BLaER1 treated with 17β-estradiol and CSF1 and Interleukin-3, amounts not matched to agents 10 nM and 100 nM (cell line): ENCODE data around the gene PIK3R3.

Source experiments
- H3K27ac ChIP-seq, 11 experiments: shearing (Covaris generic); formaldehyde crosslinking; 2 replicates each; pipeline ENCODE4 v1.8.1; 2022
- H3K27me3 ChIP-seq, 11 experiments: shearing (Covaris generic); formaldehyde crosslinking; 2 replicates each; pipeline ENCODE4 v1.8.1; 2022
- H3K36me3 ChIP-seq, 11 experiments: shearing (Covaris generic); formaldehyde crosslinking; 2 replicates each; pipeline ENCODE4 v1.8.1; 2022
- H3K4me1 ChIP-seq, 10 experiments: shearing (Covaris generic); formaldehyde crosslinking; 2 replicates each; pipeline ENCODE4 v1.8.1; 2022
- H3K4me2 ChIP-seq, 11 experiments: shearing (Covaris generic); formaldehyde crosslinking; 2 replicates each; pipeline ENCODE4 v1.8.1; 2022
- H3K4me3 ChIP-seq, 10 experiments: shearing (Covaris generic); formaldehyde crosslinking; 2 replicates each; pipeline ENCODE4 v1.8.1; 2022
- H3K9ac ChIP-seq, 11 experiments: shearing (Covaris generic); formaldehyde crosslinking; 2 replicates each; pipeline ENCODE4 v1.8.1; 2022
- H3K9me3 ChIP-seq, 11 experiments: shearing (Covaris generic); formaldehyde crosslinking; replicated peaks in 1 of 11; 2 replicates each; pipeline ENCODE4 v1.8.1; 2022
- H4K20me1 ChIP-seq, 11 experiments: shearing (Covaris generic); formaldehyde crosslinking; 2 replicates each; pipeline ENCODE4 v1.8.1; 2022
- Cebpa-rat ChIP-seq, 11 experiments: shearing (Covaris generic); IDR thresholded peaks; 2 replicates each; pipeline ENCODE4 v1.8.1; 2022

PIK3R3 gene

GRCh38 chr1:46039571-46040052, 92.8 kb downstream of the PIK3R3 start:
- H3K4me2 ChIP-seq: peak overlapping the region in 2 of 11 experiments; percentile 9 to 33; a peak in 2 of 22 replicates
- no peak for TF ChIP-seq Cebpa-rat (IDR thresholded peaks at IDR 0.05)
- peaks cover 28 to 62% (median 37%) of the 10 kb centered on the region in 10 experiments for H3K4me1 ChIP-seq
- no peaks in the 10 kb centered on the region for H3K27me3 ChIP-seq
- peaks cover 0 to 20% (median 6%) of the 10 kb centered on the region in 11 experiments; a peak in 9 of 22 replicates for H4K20me1 ChIP-seq
- H3K36me3 ChIP-seq: peaks cover 0 to 87% (median 67%) of the 10 kb centered on the region in 11 experiments; a peak in 21 of 22 replicates
- no peaks in the 10 kb centered on the region for H3K9me3 ChIP-seq
- peak overlapping the region in 1 of 11 experiments; percentile 23; a peak in 1 of 22 replicates for H3K27ac ChIP-seq
- no peak overlapping the region for H3K4me3 ChIP-seq
- H3K9ac ChIP-seq: no peak overlapping the region

- Histone ChIP-seq H3K9me3 (no peaks in the 10 kb centered on the region), H3K4me1 (peaks cover 4 to 37% (median 15%) of the 10 kb centered on the region in 10 experiments), H3K27ac (no peak overlapping the region), H3K9ac (peak overlapping the region in 2 of 11 experiments; percentile 2 to 15; a peak in 1 of 22 replicates), H3K4me3 (no peak overlapping the region), H4K20me1 (peaks cover 0 to 11% (median 6%) of the 10 kb centered on the region in 11 experiments; a peak in 7 of 22 replicates), H3K4me2 (peak overlapping the region in 2 of 11 experiments; percentile 8 to 49; a peak in 3 of 22 replicates), H3K27me3 (no peaks in the 10 kb centered on the region), H3K36me3 (peaks cover 14 to 82% (median 67%) of the 10 kb centered on the region in 11 experiments; a peak in 21 of 22 replicates)
- TF ChIP-seq Cebpa-rat (IDR thresholded peaks at IDR 0.05): no peak
Measured at GRCh38 chr1:46036894-46037839, 95.3 kb downstream of the PIK3R3 start.

GRCh38 chr1:46034601-46035516, 97.6 kb downstream of the PIK3R3 start:
- Histone ChIP-seq H3K4me3 (no peak overlapping the region), H3K9me3 (no peaks in the 10 kb centered on the region), H3K4me2 (no peak overlapping the region), H3K4me1 (peaks cover 0 to 19% (median 3%) of the 10 kb centered on the region in 10 experiments; a peak in 8 of 20 replicates), H3K9ac (no peak overlapping the region), H3K27me3 (no peaks in the 10 kb centered on the region), H3K36me3 (peaks cover 28 to 84% (median 68%) of the 10 kb centered on the region in 11 experiments; a peak in 20 of 22 replicates), H4K20me1 (peaks cover 0 to 27% (median 6%) of the 10 kb centered on the region in 11 experiments; a peak in 7 of 22 replicates), H3K27ac (peak overlapping the region in 1 of 11 experiments; percentile 7; a peak in 3 of 22 replicates)
- TF ChIP-seq Cebpa-rat (IDR thresholded peaks at IDR 0.05): no peak

GRCh38 chr1:46030876-46031660, 101.4 kb downstream of the PIK3R3 start:
- no peaks in the 10 kb centered on the region for H3K27me3 ChIP-seq
- H3K4me3 ChIP-seq: no peak overlapping the region
- no peaks in the 10 kb centered on the region for H3K4me1 ChIP-seq
- H3K9me3 ChIP-seq: no peaks in the 10 kb centered on the region
- H3K27ac ChIP-seq: no peak overlapping the region
- H3K36me3 ChIP-seq: peaks cover 25 to 90% (median 68%) of the 10 kb centered on the region in 11 experiments; a peak in 21 of 22 replicates
- no peak for TF ChIP-seq Cebpa-rat (IDR thresholded peaks at IDR 0.05)
- no peak overlapping the region for H3K9ac ChIP-seq
- H3K4me2 ChIP-seq: no peak overlapping the region
- peaks cover 0 to 27% (median 0%) of the 10 kb centered on the region in 11 experiments; a peak in 3 of 22 replicates for H4K20me1 ChIP-seq

- Histone ChIP-seq H3K4me3 (no peak overlapping the region), H3K9ac (no peak overlapping the region), H3K4me2 (no peak overlapping the region), H3K36me3 (peaks cover 25 to 86% (median 66%) of the 10 kb centered on the region in 11 experiments; a peak in 21 of 22 replicates), H3K9me3 (no peaks in the 10 kb centered on the region), H3K27me3 (no peaks in the 10 kb centered on the region), H4K20me1 (peaks cover 0 to 25% (median 0%) of the 10 kb centered on the region in 11 experiments; a peak in 3 of 22 replicates), H3K4me1 (no peaks in the 10 kb centered on the region), H3K27ac (no peak overlapping the region)
- no peak for TF ChIP-seq Cebpa-rat (IDR thresholded peaks at IDR 0.05)
Measured at GRCh38 chr1:46030074-46030870, 102.2 kb downstream of the PIK3R3 start.

- Histone ChIP-seq H3K27me3 (no peaks in the 10 kb centered on the region), H3K4me3 (no peak overlapping the region), H3K36me3 (peaks cover 40 to 86% (median 72%) of the 10 kb centered on the region in 11 experiments), H3K27ac (no peak overlapping the region), H3K4me1 (no peaks in the 10 kb centered on the region), H3K9ac (no peak overlapping the region), H4K20me1 (peaks cover 0 to 17% (median 0%) of the 10 kb centered on the region in 11 experiments; a peak in 2 of 22 replicates), H3K9me3 (no peaks in the 10 kb centered on the region), H3K4me2 (no peak overlapping the region)
- no peak for TF ChIP-seq Cebpa-rat (IDR thresholded peaks at IDR 0.05)
Measured at GRCh38 chr1:46027788-46028573, 104.4 kb downstream of the PIK3R3 start.

- Histone ChIP-seq H3K4me3 (no peak overlapping the region), H3K27me3 (no peaks in the 10 kb centered on the region), H3K9ac (no peak overlapping the region), H3K36me3 (peaks cover 39 to 87% (median 72%) of the 10 kb centered on the region in 11 experiments), H4K20me1 (peaks cover 0 to 16% (median 0%) of the 10 kb centered on the region in 11 experiments; a peak in 2 of 22 replicates), H3K9me3 (no peaks in the 10 kb centered on the region), H3K4me1 (no peaks in the 10 kb centered on the region), H3K27ac (no peak overlapping the region), H3K4me2 (no peak overlapping the region)
- TF ChIP-seq Cebpa-rat (IDR thresholded peaks at IDR 0.05): no peak
Measured at GRCh38 chr1:46026531-46026930, 105.9 kb downstream of the PIK3R3 start.
